IMR-90 (cell line): ENCODE measurements around the gene SERPINI1. TPM values are rescaled to one million over a fixed set of nuclear protein-coding genes. Genes with fewer than 3 reads are reported as not detected.

Experiments used
- ATAC-seq: fragments of 200-7000 bp; cut with Tn5 transposase; 2 replicates; pipeline ENCODE4 v1.9.1; 2020; ENCODE audit warnings: low read depth, mild to moderate bottlenecking, moderate library complexity
- BruUV-seq: library from RNA; stranded (reverse); fragments of 400-500 nt; replicated peaks from 2 replicates; lab custom pipeline; 2021; lab: Mats Ljungman, UMichigan
- CTCF ChIA-PET: fragments of 300-600 bp; formaldehyde crosslinking; extraction: SDS; loops from one replicate; lab custom pipeline; 2021; ENCODE audit warnings: antibody characterized with exemption; lab: Yijun Ruan, JAX
- POLR2A ChIA-PET: fragments of 300-600 bp; sonication (Branson Sonifier 250); formaldehyde crosslinking; loops from one replicate; lab custom pipeline; 2022; ENCODE audit warnings: antibody characterized with exemption; ENCODE audit not compliant: unreplicated experiment; lab: Charles Lee
- DNase-seq: peaks from one replicate; pipeline ENCODE4 v3.0.0; 2013
- H2AFZ ChIP-seq: replicated peaks from 2 replicates; pipeline ENCODE3; 2013; ENCODE audit warnings: low read length, mild to moderate bottlenecking; ENCODE audit not compliant: poor library complexity
- H2AK5ac ChIP-seq: 2 replicates; pipeline ENCODE4 v1.6.1; 2013; ENCODE audit warnings: low read depth, low read length, inconsistent platforms
- H2AK9ac ChIP-seq: replicated peaks from 2 replicates; pipeline ENCODE3; 2013; ENCODE audit warnings: mild to moderate bottlenecking, low read depth, low read length, moderate library complexity; ENCODE audit not compliant: poor library complexity
- H2BK120ac ChIP-seq: 2 replicates; pipeline ENCODE4 v1.6.1; 2013; ENCODE audit warnings: low read depth, low read length, inconsistent platforms
- H2BK15ac ChIP-seq: 3 replicates; pipeline ENCODE4 v1.6.1; 2013; ENCODE audit warnings: low read depth, low read length, inconsistent platforms
- H2BK20ac ChIP-seq: 2 replicates; pipeline ENCODE4 v1.6.1; 2013; ENCODE audit warnings: low read depth, mild to moderate bottlenecking, inconsistent platforms, low read length, moderate library complexity
- H2BK5ac ChIP-seq: 2 replicates; pipeline ENCODE4 v1.6.1; 2013; ENCODE audit warnings: mild to moderate bottlenecking, low read depth, low read length, inconsistent platforms; ENCODE audit not compliant: poor library complexity, severe bottlenecking
- H3K14ac ChIP-seq: replicated peaks from 2 replicates; pipeline ENCODE4 v1.6.1; 2013; ENCODE audit warnings: low read depth, low read length, inconsistent platforms
- H3K18ac ChIP-seq: 2 replicates; pipeline ENCODE4 v1.6.1; 2013; ENCODE audit warnings: low read depth, low read length, control low read depth
- H3K23ac ChIP-seq: 2 replicates; pipeline ENCODE4 v1.6.1; 2013; ENCODE audit warnings: low read depth, low read length, inconsistent platforms
- H3K27ac ChIP-seq: 2 replicates; pipeline ENCODE4 v1.5.1; 2013; ENCODE audit warnings: mild to moderate bottlenecking, control low read depth, low read length; ENCODE audit not compliant: insufficient read depth
- H3K27me3 ChIP-seq: 2 replicates; pipeline ENCODE4 v1.6.1; 2013; ENCODE audit warnings: low read length; ENCODE audit not compliant: control insufficient read depth, insufficient read depth
- H3K36me3 ChIP-seq: 2 replicates; pipeline ENCODE4 v1.6.1; 2013; ENCODE audit warnings: low read length, mixed read lengths; ENCODE audit not compliant: control insufficient read depth, insufficient read depth
- H3K4ac ChIP-seq: 2 replicates; pipeline ENCODE4 v1.6.1; 2013; ENCODE audit warnings: low read depth, low read length, inconsistent platforms
- H3K4me1 ChIP-seq: 2 replicates; pipeline ENCODE4 v1.6.1; 2013; ENCODE audit warnings: low read length, mixed read lengths; ENCODE audit not compliant: control insufficient read depth, insufficient read depth
- H3K4me2 ChIP-seq: 2 replicates; pipeline ENCODE4 v1.6.1; 2013; ENCODE audit warnings: low read depth, mild to moderate bottlenecking, control low read depth, low read length, moderate library complexity
- H3K4me3 ChIP-seq: 2 replicates; pipeline ENCODE4 v1.5.1; 2013; ENCODE audit warnings: low read depth, mild to moderate bottlenecking, control low read depth, low read length, moderate library complexity; ENCODE audit not compliant: insufficient read depth
- H3K56ac ChIP-seq: 2 replicates; pipeline ENCODE4 v1.6.1; 2013; ENCODE audit warnings: low read length, inconsistent platforms; ENCODE audit not compliant: insufficient read depth; ENCODE audit errors: extremely low read depth
- H3K79me1 ChIP-seq, 2 experiments: 2 replicates each; pipeline ENCODE4 v1.6.1; 2013; ENCODE audit warnings: low read length in 2 of 2, inconsistent platforms in 1 of 2, low read depth in 1 of 2
- H3K9ac ChIP-seq: 2 replicates; pipeline ENCODE4 v1.6.1; 2013; ENCODE audit warnings: low read depth, low read length, control low read depth
- H3K9me1 ChIP-seq: 2 replicates; pipeline ENCODE4 v1.6.1; 2013; ENCODE audit warnings: low read length, inconsistent platforms; ENCODE audit not compliant: insufficient read depth
- H3K9me3 ChIP-seq: 2 replicates; pipeline ENCODE4 v1.6.1; 2013; ENCODE audit warnings: low read length; ENCODE audit not compliant: control insufficient read depth, insufficient read depth
- H4K20me1 ChIP-seq: 2 replicates; pipeline ENCODE4 v1.6.1; 2013; ENCODE audit warnings: low read length, inconsistent platforms; ENCODE audit not compliant: insufficient read depth
- H4K5ac ChIP-seq: 2 replicates; pipeline ENCODE4 v1.6.1; 2013; ENCODE audit warnings: mild to moderate bottlenecking, low read depth, low read length, control low read depth
- H4K8ac ChIP-seq, 2 experiments: 2 replicates each; pipeline ENCODE4 v1.6.1; 2013; ENCODE audit warnings: low read depth in 2 of 2, low read length in 2 of 2, control low read depth in 1 of 2, inconsistent platforms in 1 of 2
- H4K91ac ChIP-seq: 2 replicates; pipeline ENCODE4 v1.6.1; 2013; ENCODE audit warnings: low read depth, low read length, inconsistent platforms; ENCODE audit not compliant: insufficient read depth
- MAZ ChIP-seq: IDR thresholded peaks from 2 replicates; pipeline ENCODE4 v1.6.1; 2012; ENCODE audit warnings: low read depth, mild to moderate bottlenecking, low read length, improper control_type of control experiment, moderate library complexity, borderline replicate concordance
- SMC3 ChIP-seq: fragments of 150-350 bp; IDR thresholded peaks from 2 replicates; pipeline ENCODE4 v1.6.1; 2016; ENCODE audit warnings: low read depth, mild to moderate bottlenecking, antibody characterized with exemption, low read length, moderate library complexity
- WGBS, 2 experiments: methylation state at CpG; one replicate each; pipeline versions ENCODE4 v1.1.5 to v1.1.7; 2013; ENCODE audit warnings: missing lambda C conversion rate in 2 of 2; ENCODE audit not compliant: insufficient read length in 1 of 2; ENCODE audit errors: extremely low coverage in 2 of 2; 5-methylcytosine and 5-hydroxymethylcytosine counted together
- dilution Hi-C: fragments of 300-500 bp; cut with HindIII; formaldehyde crosslinking; loops from one replicate; pipeline ENCODE4 v1.14.3; 2018; ENCODE audit warnings: low sequenced_read_pairs; ENCODE audit not compliant: unreplicated experiment
- in situ Hi-C: fragments of 300-500 bp; cut with MboI; formaldehyde crosslinking; loops from 3 replicates; pipeline ENCODE4 v1.14.3; 2019; ENCODE audit warnings: low sequenced_read_pairs, inconsistent platforms, mixed read lengths
- intact Hi-C: fragments of 100-400 bp; cut with micrococcal nuclease; formaldehyde crosslinking; loops from 2 replicates; pipeline ENCODE4 v1.10.0; 2022
- polyA plus RNA-seq, 3 experiments: library from polyadenylated mRNA; depleted of rRNA; stranded (reverse); fragments of >200 nt; gene quantifications; 2 replicates each; pipeline ENCODE4 v1.2.3, GENCODE V29; 2012; ENCODE audit warnings: low replicate concordance in 1 of 3
- total RNA-seq: library from RNA; depleted of rRNA; stranded (reverse); fragments of >200 nt; gene quantifications from 2 replicates; pipeline ENCODE4 v1.2.3, GENCODE V29; 2012

The SERPINI1 gene
- total and polyA plus RNA-seq, 2 of the 4 experiments (the other 2 are of a cell fraction), result 0.36 to 1.3 TPM

GRCh38 chr3:167761302-167761701 is 25.8 kb downstream of the SERPINI1 start:
- Histone ChIP-seq H4K91ac (no peak overlapping the region), H2AK9ac (no peak overlapping the region), H3K23ac (no peak overlapping the region), H3K18ac (no peak overlapping the region), H3K9me1 (no peaks in the 10 kb centered on the region), H3K27me3 (no peaks in the 10 kb centered on the region), H3K4ac (no peak overlapping the region), H4K5ac (no peak overlapping the region), H3K4me1 (no peaks in the 10 kb centered on the region), H3K9ac (no peak overlapping the region), H3K79me1 (no peaks in the 10 kb centered on the region), H3K4me2 (no peak overlapping the region), H3K14ac (no peak overlapping the region), H2BK5ac (no peak overlapping the region), H3K56ac (no peak overlapping the region), H2BK20ac (no peak overlapping the region), H3K9me3 (no peaks in the 10 kb centered on the region), H4K8ac (no peak overlapping the region), H3K4me3 (no peak overlapping the region), H3K36me3 (no peaks in the 10 kb centered on the region), H2BK120ac (no peak overlapping the region), H2AFZ (no peak overlapping the region), H3K27ac (no peak overlapping the region), H2BK15ac (no peak overlapping the region), H2AK5ac (no peak overlapping the region), H4K20me1 (no peaks in the 10 kb centered on the region)
- no peak for TF ChIP-seq MAZ
- TF ChIP-seq SMC3, result no peak
- dilution Hi-C loops, result no loop called here
- intact Hi-C loops, result no loop called here
- ChIA-PET CTCF (no interaction called here), POLR2A (no interaction called here)
- DNase-seq, result no peak
- in situ Hi-C loops, result no loop called here
- no TSS peak for BruUV-seq
- WGBS, 2 experiments, result no CpG with 5 or more reads among the region's 1 CpG
- no peak for ATAC-seq
